ENCODE measurements around the gene KRTAP22-2. TPM values are rescaled to one million over a fixed set of nuclear protein-coding genes. Genes with fewer than 3 reads are reported as not detected.

Gene KRTAP22-2
- total and polyA plus RNA-seq, 2 donors (not counting 1 experiment from before 2014, with no cell fraction given) = not detected

- Histone ChIP-seq H4K20me1 (ENCODE audit: control insufficient read depth, insufficient read depth, low read length, poor library complexity, severe bottlenecking) (no peaks in the 10 kb centered on the region), H3K36me3 (replicated peaks in 1 of 2; ENCODE audit: control extremely low read depth in 1 of 2, control insufficient read depth in 1 of 2, extremely low read depth in 1 of 2, insufficient read depth in 2 of 2, low read length in 1 of 2) (no peaks in the 10 kb centered on the region), H3K27me3 (replicated peaks in 1 of 4; ENCODE audit: control extremely low read depth in 1 of 4, control insufficient read depth in 3 of 4, insufficient read depth in 4 of 4, low read length in 3 of 4) (no peaks in the 10 kb centered on the region), H2AFZ (ENCODE audit: insufficient read depth, low read depth, low read length, poor library complexity, severe bottlenecking) (no peak overlapping the region), H3K27ac (ENCODE audit: low read length in 2 of 2) (no peak overlapping the region), H3K4me3 (ENCODE audit: control extremely low read depth in 1 of 5, extremely low read depth in 1 of 5, insufficient read depth in 1 of 5, low read depth in 2 of 5, low read length in 4 of 5) (no peak overlapping the region), H3K4me2 (replicated peaks; ENCODE audit: low read depth, low read length, poor library complexity, severe bottlenecking) (no peak overlapping the region), H3K79me2 (ENCODE audit: control insufficient read depth, insufficient read depth, low read length) (no peaks in the 10 kb centered on the region), H3K9ac (ENCODE audit: low read length) (no peak overlapping the region), H3K9me3 (ENCODE audit: control extremely low read depth in 1 of 3, control insufficient read depth in 2 of 3, insufficient read depth in 1 of 3, low read length in 2 of 3) (no peaks in the 10 kb centered on the region), H3K4me1 (ENCODE audit: control insufficient read depth in 2 of 2, insufficient read depth in 2 of 2, low read length in 2 of 2) (no peaks in the 10 kb centered on the region)
- ChIA-PET CTCF (no interaction called here), POLR2A (no interaction called here)
- no peak overlapping the region for H3K27ac Mint-ChIP-seq
- H3K27me3 Mint-ChIP-seq = no peaks in the 10 kb centered on the region
- TF ChIP-seq EZH2 (IDR thresholded peaks at IDR 0.05; ENCODE audit: borderline replicate concordance, insufficient read depth, low read depth, low read length, poor library complexity, severe bottlenecking) = no peak
- TF ChIP-seq CTCF (IDR thresholded peaks at IDR 0.05) = no peak
- no peak overlapping the region for H3K4me3 Mint-ChIP-seq
- intact Hi-C loops (cut with micrococcal nuclease) = no loop called here
- WGBS (ENCODE audit: insufficient coverage) = 100% methylated on average over 1 of the region's 2 CpGs
- H3K4me1 Mint-ChIP-seq = no peaks in the 10 kb centered on the region
- H3K9me3 Mint-ChIP-seq (ENCODE audit: insufficient read depth) = no peaks in the 10 kb centered on the region
- no peak for DNase-seq
- no peak for ATAC-seq (ENCODE audit: low read depth)
These were observed 28.2 kb downstream of the KRTAP22-2 start for GRCh38 chr21:30561957-30562356.

- H3K27ac Mint-ChIP-seq = no peak within 1 kb of the TSS
- H3K9ac ChIP-seq (ENCODE audit: low read length) = no peak within 1 kb of the TSS
- TF ChIP-seq CTCF (IDR thresholded peaks at IDR 0.05) (no peak), EZH2 (IDR thresholded peaks at IDR 0.05; ENCODE audit: borderline replicate concordance, insufficient read depth, low read depth, low read length, poor library complexity, severe bottlenecking) (no peak)
- no peak within 1 kb of the TSS for H2AFZ ChIP-seq (ENCODE audit: insufficient read depth, low read depth, low read length, poor library complexity, severe bottlenecking)
- H3K27ac ChIP-seq (ENCODE audit: low read length in 2 of 2) = no peak within 1 kb of the TSS
- no peaks in the 10 kb centered on the region for H3K9me3 Mint-ChIP-seq (ENCODE audit: insufficient read depth)
- H4K20me1 ChIP-seq (ENCODE audit: control insufficient read depth, insufficient read depth, low read length, poor library complexity, severe bottlenecking) = no peaks in the 10 kb centered on the region
- DNase-seq = no peak
- H3K79me2 ChIP-seq (ENCODE audit: control insufficient read depth, insufficient read depth, low read length) = no peaks in the 10 kb centered on the region
- no peaks in the 10 kb centered on the region for H3K4me1 Mint-ChIP-seq
- ATAC-seq (ENCODE audit: low read depth) = no peak
- no peak within 1 kb of the TSS for H3K4me2 ChIP-seq (replicated peaks; ENCODE audit: low read depth, low read length, poor library complexity, severe bottlenecking)
- H3K27me3 Mint-ChIP-seq = no peaks in the 10 kb centered on the region
- H3K4me3 ChIP-seq (ENCODE audit: control extremely low read depth in 1 of 5, extremely low read depth in 1 of 5, insufficient read depth in 1 of 5, low read depth in 2 of 5, low read length in 4 of 5) = no peak within 1 kb of the TSS
- no peaks in the 10 kb centered on the region for H3K27me3 ChIP-seq (replicated peaks in 1 of 4; ENCODE audit: control extremely low read depth in 1 of 4, control insufficient read depth in 3 of 4, insufficient read depth in 4 of 4, low read length in 3 of 4)
- H3K4me1 ChIP-seq (ENCODE audit: control insufficient read depth in 2 of 2, insufficient read depth in 2 of 2, low read length in 2 of 2) = no peaks in the 10 kb centered on the region
- CTCF ChIA-PET = no interaction called here
- intact Hi-C loops (cut with micrococcal nuclease) = no loop called here
- WGBS (ENCODE audit: insufficient coverage) = no CpG with 5 or more reads among the region's 2 CpGs
- no peak within 1 kb of the TSS for H3K4me3 Mint-ChIP-seq
- POLR2A ChIA-PET = no interaction called here
- H3K9me3 ChIP-seq (ENCODE audit: control extremely low read depth in 1 of 3, control insufficient read depth in 2 of 3, insufficient read depth in 1 of 3, low read length in 2 of 3) = peaks cover 0 to 2% (median 0%) of the 10 kb centered on the region in 3 donors
- no peaks in the 10 kb centered on the region for H3K36me3 ChIP-seq (replicated peaks in 1 of 2; ENCODE audit: control extremely low read depth in 1 of 2, control insufficient read depth in 1 of 2, extremely low read depth in 1 of 2, insufficient read depth in 2 of 2, low read length in 1 of 2)
These were observed 28.8 kb downstream of the KRTAP22-2 start, which contains the start of gene KRTAP19-7 for GRCh38 chr21:30561264-30561895. KRTAP19-7 (minus strand) TSS chr21:30561314; CDS start chr21:30561289, 25 bp downstream.

All from B cell (primary cell).